ENCODE results near the gene PKIG.

DNA sequence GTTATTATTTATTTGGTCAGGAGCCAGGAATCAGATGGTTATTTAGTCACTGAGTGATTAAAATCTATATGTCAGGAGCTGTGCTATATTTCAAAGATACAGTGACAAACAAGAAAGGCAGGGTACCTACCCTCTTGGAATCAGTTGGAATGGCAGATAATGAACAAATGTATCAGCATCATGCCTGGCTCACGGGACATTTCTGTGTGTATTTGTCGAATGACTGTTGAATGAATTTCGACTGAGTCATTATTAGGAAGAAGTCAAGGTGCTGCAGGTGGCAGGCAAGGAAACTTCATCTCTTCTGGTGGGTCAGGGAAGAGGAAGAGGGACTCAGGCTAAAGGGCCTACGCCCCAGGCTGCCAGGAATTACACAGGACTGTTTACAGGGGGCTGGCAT lies 13.6 kb downstream of the PKIG start:
- TF ChIP-seq POLR2A (IDR thresholded peaks at IDR 0.05; ENCODE audit: low read length) (no peak), GATA1 (IDR thresholded peaks at IDR 0.05; ENCODE audit: low read depth, low read length) (no peak)

All from erythroblast (primary cell).